Forelimb muscle (tissue), 1 donor: ENCODE results near the gene FBXL2. TPM values are rescaled to one million over a fixed set of nuclear protein-coding genes. Genes with fewer than 3 reads are reported as not detected.
"Not testable (repeated sequence)": the region's sequence is repeated elsewhere in the genome, so short reads cannot be mapped to it uniquely, and the experiment has no call there.

ENCODE experiments used
- DNase-seq: peaks from one replicate; pipeline ENCODE4 v3.0.0-alpha.2; 2013; ENCODE audit warnings: low read depth
- polyA plus RNA-seq: library from polyadenylated mRNA; unstranded; fragments of 120-200 nt; gene quantifications from one replicate; pipeline ENCODE4 v1.2.1, GENCODE V29; 2013; ENCODE audit not compliant: insufficient read length

FBXL2 gene
- polyA plus RNA-seq, 1 donor: 7.9 TPM

- no peak for DNase-seq
Observed at GRCh38 chr3:33315826-33316225, 38.6 kb downstream of the FBXL2 start.

- DNase-seq: no peak
Observed at GRCh38 chr3:33317963-33318709, 40.9 kb downstream of the FBXL2 start.

DNA sequence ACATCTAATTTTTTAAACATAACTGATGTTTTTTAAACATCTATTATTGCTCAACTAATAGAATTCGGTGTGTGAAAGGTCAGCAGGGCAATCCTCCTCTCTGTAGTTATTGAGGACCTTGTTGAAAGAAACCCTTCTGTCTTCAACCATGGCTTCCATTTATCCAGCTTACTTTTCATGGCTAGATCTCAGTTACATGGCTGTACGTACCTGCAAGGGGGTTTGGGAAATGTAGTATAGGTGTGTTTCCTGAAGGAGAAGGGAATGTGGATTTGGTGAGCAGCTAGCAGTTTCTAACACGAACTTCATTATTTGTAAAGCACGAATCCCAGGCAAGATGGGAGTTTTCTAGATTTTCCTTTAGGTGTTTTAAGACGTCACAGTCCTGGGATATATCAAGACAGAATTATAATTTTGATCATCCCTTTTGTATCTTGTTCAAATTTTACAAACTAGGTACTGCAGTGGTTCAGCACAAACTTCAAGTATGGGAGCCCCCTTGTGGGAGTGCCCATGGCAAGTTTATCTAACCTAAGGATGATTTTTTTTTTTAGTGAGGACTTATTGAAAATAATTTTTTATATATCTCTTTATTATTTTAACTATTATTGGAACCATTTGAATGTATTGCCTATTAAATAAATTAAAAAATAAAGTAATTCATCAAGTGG lies 41.6 kb downstream of the FBXL2 start:
- DNase-seq: no peak

DNA sequence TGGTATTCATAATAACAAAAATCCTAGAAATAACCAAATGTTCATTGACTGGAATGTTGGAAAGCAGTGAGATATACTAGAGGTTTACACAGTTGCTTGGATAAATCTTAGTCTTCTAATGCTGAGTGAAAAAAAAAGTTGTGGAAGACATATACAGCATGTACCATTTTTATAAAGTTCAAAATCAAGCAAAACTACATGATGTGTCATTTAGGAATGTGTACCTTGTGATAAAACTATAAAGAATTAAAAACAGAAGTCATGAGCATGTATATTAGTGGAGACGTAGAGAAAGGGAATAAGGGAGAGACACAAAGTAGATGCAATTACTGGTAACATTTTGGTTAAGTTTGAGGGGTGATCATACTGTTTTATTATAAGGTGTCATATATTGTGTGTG lies 45.2 kb downstream of the FBXL2 start:
- DNase-seq: no peak

- no peak for DNase-seq
Observed at GRCh38 chr3:33331414-33331813, 54.2 kb downstream of the FBXL2 start.

DNA sequence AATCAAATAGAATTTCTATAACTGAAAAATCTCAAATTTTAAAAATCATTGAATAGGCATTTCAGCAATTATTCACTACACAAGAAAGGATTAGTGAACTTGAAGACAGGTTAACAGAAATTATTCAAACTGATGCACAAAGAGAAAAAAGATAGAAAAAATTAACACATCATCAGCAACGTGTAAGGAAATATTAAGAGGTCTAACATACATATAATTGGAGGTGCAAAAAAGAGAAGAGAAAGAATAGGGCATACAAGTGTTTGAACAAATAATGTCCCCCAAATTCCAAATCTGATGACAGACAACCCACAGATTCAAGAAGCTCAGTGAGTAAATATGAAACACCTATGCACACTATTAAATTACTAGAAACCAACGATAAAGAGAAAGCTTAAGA lies 57.1 kb downstream of the FBXL2 start:
- DNase-seq: no peak

GRCh38 chr3:33338936-33339465 lies 61.8 kb downstream of the FBXL2 start:
- DNase-seq: not testable (repeated sequence)

- DNase-seq: no peak
Observed at GRCh38 chr3:33339758-33340157, 62.5 kb downstream of the FBXL2 start.

DNA sequence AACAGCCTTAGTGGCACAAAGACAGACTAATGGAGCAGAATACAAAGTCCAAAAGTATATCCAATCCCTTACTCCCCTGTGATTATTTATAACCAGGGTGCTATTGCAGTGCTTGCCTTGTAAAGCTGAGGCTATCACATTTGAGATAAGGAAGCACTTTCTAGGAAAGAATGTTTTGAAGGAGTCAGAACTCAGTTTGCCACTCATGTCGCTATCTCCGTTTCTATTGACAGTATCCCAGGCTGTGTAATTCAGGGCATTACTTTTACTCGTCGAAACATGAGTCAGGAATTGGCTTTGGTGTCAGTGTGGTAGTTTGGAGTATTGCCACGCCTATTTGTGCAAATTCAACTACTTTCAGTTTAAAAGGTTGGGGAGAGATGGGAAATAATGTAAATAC lies 78.4 kb downstream of the FBXL2 start:
- no peak for DNase-seq

DNA sequence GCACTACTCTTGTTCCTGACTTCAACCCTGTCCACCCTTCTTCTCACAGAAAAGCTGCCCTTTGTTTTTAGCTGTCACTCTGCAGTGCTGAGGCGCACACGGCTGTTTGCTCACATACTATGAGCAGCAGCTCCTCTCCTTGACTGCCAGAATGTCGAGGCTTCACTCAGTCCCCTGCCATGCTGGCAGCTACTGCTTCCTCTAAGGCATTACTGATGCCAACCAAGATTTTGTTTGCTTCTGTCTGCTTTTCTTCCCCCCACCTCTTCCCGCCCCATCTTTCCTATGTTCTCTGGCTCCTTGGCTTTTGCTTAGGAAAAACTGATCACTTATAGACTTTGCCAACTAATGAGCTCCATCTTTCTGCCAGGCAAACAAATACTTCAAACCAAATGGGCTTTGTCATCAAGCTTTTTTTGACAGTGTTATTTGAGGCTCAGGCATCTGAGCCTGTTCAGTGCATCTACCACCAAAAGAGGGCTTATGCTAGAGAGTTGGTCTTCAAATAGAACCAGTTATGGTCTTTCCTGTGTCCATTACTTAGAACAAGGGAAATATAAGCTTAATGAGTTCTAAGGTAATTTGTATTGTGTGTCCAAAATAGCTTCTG lies 81.0 kb downstream of the FBXL2 start:
- no peak for DNase-seq

DNA sequence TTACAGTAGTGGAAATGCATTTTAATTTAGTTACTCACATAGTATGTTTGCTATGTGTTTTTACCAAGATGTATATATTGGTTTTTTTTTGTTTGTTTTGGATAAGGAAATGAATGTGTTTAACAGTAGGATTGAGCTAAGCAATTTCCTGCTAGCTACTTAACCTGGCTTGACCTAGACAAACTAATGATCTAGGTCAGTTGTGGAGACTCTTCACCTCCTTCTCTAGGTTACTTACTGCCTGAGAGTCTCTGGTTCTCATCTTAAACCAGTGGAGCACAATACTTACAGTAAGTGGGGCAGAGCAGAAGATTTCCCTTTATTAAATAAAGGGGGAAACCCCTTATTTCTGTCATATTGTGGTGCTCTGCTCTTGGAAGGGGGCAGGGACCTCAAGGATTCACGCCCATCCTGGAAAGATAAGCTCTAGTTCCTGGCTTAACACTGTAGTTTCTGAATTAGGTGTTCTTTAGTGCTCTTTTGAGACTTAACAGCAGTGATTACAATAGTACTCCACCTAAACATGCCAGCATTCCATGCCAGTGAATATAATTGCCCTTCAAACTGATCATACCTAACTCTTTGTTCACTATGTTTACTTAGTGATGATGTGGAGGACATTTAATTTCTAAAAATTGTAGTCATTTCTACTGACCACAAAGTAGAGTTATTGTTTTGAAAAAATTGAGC lies 83.0 kb downstream of the FBXL2 start:
- DNase-seq: no peak

DNA sequence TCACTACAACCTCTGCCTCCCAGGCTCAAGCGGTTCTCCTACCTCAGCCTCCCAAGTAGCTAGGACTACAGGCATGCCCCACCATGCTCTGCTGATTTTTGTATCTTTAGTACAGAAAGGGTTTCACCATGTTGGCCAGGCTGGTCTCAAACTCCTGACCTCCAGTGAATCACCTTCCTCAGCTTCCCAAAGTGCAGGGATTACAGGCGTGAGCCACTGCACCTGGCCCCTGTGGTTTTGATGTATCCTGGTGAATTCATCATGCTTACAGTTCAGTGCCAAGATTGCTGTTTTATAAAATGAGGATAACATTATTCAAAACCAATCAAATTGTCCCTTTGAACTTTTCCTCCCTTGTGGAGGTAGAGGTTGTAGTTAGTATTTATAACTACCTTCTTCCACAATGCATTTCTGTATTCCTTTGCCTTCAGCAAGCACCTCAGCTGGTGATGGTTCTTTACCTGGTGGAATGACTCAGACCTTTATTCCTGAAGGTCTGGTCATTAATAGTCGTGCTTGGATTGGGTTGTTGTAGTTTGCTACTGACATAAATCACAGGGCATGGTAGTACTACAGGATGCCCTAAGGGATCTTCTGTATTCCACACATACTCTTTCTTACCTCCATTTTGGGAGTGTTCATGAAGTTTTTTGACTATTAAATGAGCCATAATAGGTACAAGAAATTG lies 86.0 kb downstream of the FBXL2 start:
- no peak for DNase-seq

- DNase-seq: no peak
Observed at GRCh38 chr3:33364060-33364459, 86.8 kb downstream of the FBXL2 start.

GRCh38 chr3:33364531-33365128 lies 87.4 kb downstream of the FBXL2 start:
- no peak for DNase-seq

GRCh38 chr3:33372218-33373081 lies 95.2 kb downstream of the FBXL2 start:
- DNase-seq: no peak

- DNase-seq: no peak
Observed at GRCh38 chr3:33373082-33373437, 95.8 kb downstream of the FBXL2 start.

- DNase-seq: no peak
Observed at GRCh38 chr3:33377489-33377888, 100.2 kb downstream of the FBXL2 start.

DNA sequence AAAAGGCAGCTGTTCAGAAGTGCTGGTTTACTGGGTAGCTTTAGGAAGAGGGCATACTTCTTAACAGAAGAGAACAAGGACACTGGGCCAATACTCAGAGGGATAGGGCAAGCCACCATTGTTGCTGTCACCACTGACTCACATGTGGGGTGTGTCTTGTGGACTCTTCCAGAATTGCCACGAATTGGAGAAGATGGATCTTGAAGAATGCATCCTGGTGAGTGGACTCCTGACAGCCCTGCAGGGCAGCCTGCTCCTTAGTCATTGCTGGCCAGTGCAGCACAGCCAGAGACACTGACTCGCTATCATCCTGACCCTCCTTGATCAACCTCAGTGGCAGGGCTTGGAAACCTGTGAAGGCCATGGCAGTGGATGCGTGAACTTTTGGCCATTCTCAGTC lies 100.7 kb downstream of the FBXL2 start:
- DNase-seq: no peak

- DNase-seq: no peak
Observed at GRCh38 chr3:33380653-33381052, 103.4 kb downstream of the FBXL2 start.

- DNase-seq: no peak
Observed at GRCh38 chr3:33383951-33384350, 106.7 kb downstream of the FBXL2 start.
